ES-I3 (cell line): ENCODE results near the gene GALNT11.

Experiments
- H3K36me3 ChIP-seq: 2 replicates; pipeline ENCODE4 v1.6.1; 2013; ENCODE audit warnings: mild to moderate bottlenecking, low read length, control low read depth, moderate library complexity; ENCODE audit not compliant: insufficient read depth
- H3K4me1 ChIP-seq: 2 replicates; pipeline ENCODE4 v1.6.1; 2013; ENCODE audit warnings: mild to moderate bottlenecking, control low read depth, low read length; ENCODE audit not compliant: insufficient read depth
- H3K9ac ChIP-seq: 2 replicates; pipeline ENCODE4 v1.6.1; 2013; ENCODE audit warnings: low read depth, mild to moderate bottlenecking, low read length, moderate library complexity
- H3K9me3 ChIP-seq: 2 replicates; pipeline ENCODE4 v1.6.1; 2013; ENCODE audit warnings: mild to moderate bottlenecking, low read length, moderate library complexity; ENCODE audit not compliant: control insufficient read depth, insufficient read depth

GALNT11 gene

GRCh38 chr7:152148706-152149105 is 123.2 kb downstream of the GALNT11 start:
- Histone ChIP-seq H3K9me3 (no peaks in the 10 kb centered on the region), H3K4me1 (no peaks in the 10 kb centered on the region), H3K9ac (no peak overlapping the region), H3K36me3 (peaks cover 35% of the 10 kb centered on the region)

GRCh38 chr7:152149363-152149762 is 123.9 kb downstream of the GALNT11 start:
- no peaks in the 10 kb centered on the region for H3K4me1 ChIP-seq
- peaks cover 32% of the 10 kb centered on the region for H3K36me3 ChIP-seq
- no peak overlapping the region for H3K9ac ChIP-seq
- H3K9me3 ChIP-seq = no peaks in the 10 kb centered on the region

DNA sequence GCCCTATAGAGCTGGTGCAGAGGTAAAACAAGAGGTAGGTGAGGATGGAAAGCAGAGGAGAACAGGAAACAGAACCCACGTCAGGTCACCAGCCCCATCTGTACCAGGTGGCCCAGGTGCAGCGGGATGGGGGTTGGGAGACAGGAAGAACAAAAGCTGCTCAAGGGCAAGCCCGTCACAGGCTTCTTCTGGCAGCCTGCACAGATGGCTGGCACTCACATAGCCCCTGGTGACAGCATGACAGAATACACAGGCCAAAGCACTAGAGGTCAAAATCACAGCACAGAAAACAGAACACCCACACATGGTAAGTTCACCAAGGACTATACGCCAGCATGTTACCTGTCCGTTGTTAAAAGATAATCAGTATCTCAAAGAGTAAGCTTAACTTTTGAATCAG is 126.8 kb downstream of the GALNT11 start:
- Histone ChIP-seq H3K9ac (no peak overlapping the region), H3K36me3 (peaks cover 26% of the 10 kb centered on the region), H3K9me3 (no peaks in the 10 kb centered on the region), H3K4me1 (no peaks in the 10 kb centered on the region)

DNA sequence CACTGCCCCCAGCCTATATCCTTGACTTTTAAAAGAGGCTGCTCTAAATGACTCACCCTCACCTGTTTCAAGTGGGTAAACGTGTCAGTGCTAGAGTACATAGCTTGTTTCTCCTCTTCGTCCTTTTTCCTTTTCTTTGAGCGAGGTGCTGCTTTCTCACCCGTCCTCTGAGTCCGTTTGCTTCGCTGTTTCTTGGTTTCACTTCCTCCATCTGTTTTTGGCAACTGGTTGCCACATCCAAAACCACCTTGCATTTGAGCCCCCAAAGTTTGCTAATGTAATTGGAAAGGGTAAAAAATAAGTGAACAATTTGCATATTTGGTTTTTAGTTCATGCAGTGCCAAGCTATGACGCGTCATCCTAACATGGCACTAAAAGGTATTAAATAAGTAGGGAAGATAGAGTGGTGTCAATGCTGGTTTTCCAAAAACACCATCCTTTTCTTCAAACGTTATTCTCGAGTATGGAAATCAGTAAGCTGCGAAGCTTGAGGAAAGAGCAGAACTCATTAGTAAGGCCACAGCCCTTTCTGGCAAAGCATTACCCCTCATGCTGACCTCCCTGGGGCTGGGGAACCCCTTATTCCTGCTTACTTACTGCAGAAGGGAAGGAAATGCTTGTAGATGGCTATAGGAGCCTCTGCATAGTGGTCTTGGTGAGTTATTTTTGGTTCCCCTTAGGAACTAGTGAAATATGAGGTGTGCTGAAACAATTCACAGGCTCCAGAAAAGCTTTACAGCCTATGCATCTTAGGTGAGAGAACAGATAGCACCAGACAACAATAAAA is 133.5 kb downstream of the GALNT11 start:
- no peaks in the 10 kb centered on the region for H3K4me1 ChIP-seq
- H3K9me3 ChIP-seq = no peaks in the 10 kb centered on the region
- peaks cover 8% of the 10 kb centered on the region for H3K36me3 ChIP-seq
- H3K9ac ChIP-seq = no peak overlapping the region

DNA sequence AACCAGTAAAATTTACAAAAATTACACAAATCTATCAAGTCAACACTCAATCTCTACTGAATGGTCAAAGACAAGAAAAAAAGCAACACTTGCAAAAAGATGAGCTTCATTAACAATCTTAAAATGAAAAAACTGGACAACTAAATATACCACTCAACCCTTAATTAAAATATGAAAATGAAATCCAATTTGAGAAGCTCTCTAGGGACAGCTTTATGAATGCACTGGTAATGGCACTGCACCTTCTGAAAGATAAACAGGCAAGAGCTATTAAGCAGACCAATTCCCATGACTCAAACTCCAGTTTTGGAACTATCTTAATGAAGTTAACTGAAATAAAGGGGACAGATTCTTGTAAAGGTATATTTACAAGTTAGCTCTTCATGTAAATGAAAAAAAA is 135.7 kb downstream of the GALNT11 start:
- H3K9me3 ChIP-seq = no peaks in the 10 kb centered on the region
- H3K9ac ChIP-seq = no peak overlapping the region
- no peaks in the 10 kb centered on the region for H3K4me1 ChIP-seq
- peaks cover 4% of the 10 kb centered on the region for H3K36me3 ChIP-seq

DNA sequence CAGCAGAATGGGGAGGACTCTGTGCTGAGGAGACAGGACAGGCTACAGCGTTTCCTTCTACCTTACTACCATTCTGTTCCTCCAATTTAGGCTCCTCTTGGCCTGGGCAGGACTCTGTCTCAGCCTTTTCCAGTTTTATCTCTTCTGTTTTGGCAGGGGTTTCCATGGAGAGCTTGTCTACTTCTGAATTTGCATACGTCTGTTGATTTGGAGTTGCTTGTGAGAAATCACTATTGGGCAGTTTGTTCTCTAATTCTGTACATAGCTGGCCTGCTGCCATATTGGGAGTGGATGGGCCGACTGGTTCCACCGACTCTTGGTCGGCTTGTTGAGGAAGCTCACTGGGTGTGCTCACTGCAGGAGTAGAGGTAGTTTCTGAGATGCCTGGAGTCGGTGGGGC is 136.8 kb downstream of the GALNT11 start:
- Histone ChIP-seq H3K9me3 (no peaks in the 10 kb centered on the region), H3K36me3 (peaks cover 4% of the 10 kb centered on the region), H3K4me1 (no peaks in the 10 kb centered on the region), H3K9ac (no peak overlapping the region)
